Measurements from ENCODE around the gene NDRG3.

DNA sequence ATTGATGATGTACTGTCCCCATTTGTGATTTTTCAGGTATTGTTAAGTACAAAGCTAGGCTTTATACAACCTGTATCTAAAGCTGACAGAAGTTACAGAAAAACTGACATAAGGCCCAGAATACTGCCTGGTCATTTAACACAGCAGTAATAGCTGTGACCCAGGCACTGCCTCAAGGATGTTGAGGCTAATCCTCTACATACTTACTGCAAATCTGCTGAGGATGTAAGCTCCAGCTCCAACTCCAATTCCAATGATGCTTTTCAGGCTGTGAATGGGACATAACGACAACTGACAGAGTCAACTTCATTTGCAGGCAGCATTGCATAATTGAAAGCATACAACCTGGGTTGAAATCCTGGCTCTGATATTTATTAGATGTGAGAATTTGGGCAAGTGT is 63.6 kb downstream of the NDRG3 start:
- TF ChIP-seq MYC (IDR thresholded peaks at IDR 0.05; ENCODE audit: insufficient read depth, insufficient read length, insufficient replicate concordance, low read length, severe bottlenecking) (no peak), RBBP5 (conservative IDR thresholded peaks at IDR 0.05) (no peak), SP1 (IDR thresholded peaks at IDR 0.05; ENCODE audit: low read depth, low read length) (no peak), ZNF274 (IDR thresholded peaks at IDR 0.05; ENCODE audit: insufficient read depth, insufficient read length) (no peak), EZH2 (IDR thresholded peaks at IDR 0.05; ENCODE audit: borderline replicate concordance, control insufficient read depth, low read depth, low read length) (no peak), KAT2A (conservative IDR thresholded peaks at IDR 0.05; ENCODE audit: control insufficient read depth, low read depth, low read length) (no peak), EP300 (IDR thresholded peaks at IDR 0.05; ENCODE audit: borderline replicate concordance in 1 of 2, control insufficient read depth in 1 of 2, low read depth in 2 of 2, low read length in 2 of 2) (no peak), YY1 (IDR thresholded peaks at IDR 0.05; ENCODE audit: low read depth, low read length) (no peak)
- TF ChIP-seq, protein P1, sequence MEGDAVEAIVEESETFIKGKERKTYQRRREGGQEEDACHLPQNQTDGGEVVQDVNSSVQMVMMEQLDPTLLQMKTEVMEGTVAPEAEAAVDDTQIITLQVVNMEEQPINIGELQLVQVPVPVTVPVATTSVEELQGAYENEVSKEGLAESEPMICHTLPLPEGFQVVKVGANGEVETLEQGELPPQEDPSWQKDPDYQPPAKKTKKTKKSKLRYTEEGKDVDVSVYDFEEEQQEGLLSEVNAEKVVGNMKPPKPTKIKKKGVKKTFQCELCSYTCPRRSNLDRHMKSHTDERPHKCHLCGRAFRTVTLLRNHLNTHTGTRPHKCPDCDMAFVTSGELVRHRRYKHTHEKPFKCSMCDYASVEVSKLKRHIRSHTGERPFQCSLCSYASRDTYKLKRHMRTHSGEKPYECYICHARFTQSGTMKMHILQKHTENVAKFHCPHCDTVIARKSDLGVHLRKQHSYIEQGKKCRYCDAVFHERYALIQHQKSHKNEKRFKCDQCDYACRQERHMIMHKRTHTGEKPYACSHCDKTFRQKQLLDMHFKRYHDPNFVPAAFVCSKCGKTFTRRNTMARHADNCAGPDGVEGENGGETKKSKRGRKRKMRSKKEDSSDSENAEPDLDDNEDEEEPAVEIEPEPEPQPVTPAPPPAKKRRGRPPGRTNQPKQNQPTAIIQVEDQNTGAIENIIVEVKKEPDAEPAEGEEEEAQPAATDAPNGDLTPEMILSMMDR (IDR thresholded peaks at IDR 0.05 in 2 of 3, conservative IDR thresholded peaks at IDR 0.05 in 1 of 3; ENCODE audit: control insufficient read depth in 2 of 3, extremely low read depth in 1 of 3, insufficient read depth in 1 of 3, low read depth in 3 of 3, low read length in 3 of 3) = no peak
